DND-41 (cell line): Measurements from ENCODE around the gene WDHD1.

Source experiments
- CTCF ChIP-seq: IDR thresholded peaks from 2 replicates; pipeline ENCODE4 v1.5.1; 2012; ENCODE audit warnings: borderline replicate concordance, low read length, moderate library complexity, mild to moderate bottlenecking; ENCODE audit not compliant: poor library complexity, severe bottlenecking; ENCODE audit errors: extremely low read depth
- EZH2 ChIP-seq: IDR thresholded peaks from 3 replicates; pipeline ENCODE4 v1.6.1; 2012; ENCODE audit warnings: borderline replicate concordance, low read depth, mild to moderate bottlenecking, moderate library complexity, low read length, inconsistent platforms; ENCODE audit not compliant: severe bottlenecking

GRCh38 chr14:55015006-55015405, 11.9 kb downstream of the WDHD1 start:
- TF ChIP-seq CTCF (no peak), EZH2 (no peak)
